ENCODE data around the gene DPH7.

- TF ChIP-seq POLR2A (IDR thresholded peaks at IDR 0.05; ENCODE audit: low read length) (no peak), GATA1 (IDR thresholded peaks at IDR 0.05; ENCODE audit: low read depth, low read length) (no peak)
Measured at GRCh38 chr9:137590123-137590468, 11.4 kb upstream of the DPH7 start.

Data from erythroblast (primary cell).